Stimulated activated CD8-positive, alpha-beta memory T cell treated with anti-CD3 and anti-CD28 coated beads, Interleukin-4, amount 100 ng/mL, for 4 hours (primary cell): ENCODE results near the gene ALCAM.

Experiments
- DNase-seq, 2 donors: peaks; one replicate each; pipeline ENCODE4 v3.0.0-alpha.2; 2020; ENCODE audit warnings: low read depth in 2 of 2, low spot score in 1 of 2

Gene ALCAM

GRCh38 chr3:105483476-105483875 lies 116.8 kb downstream of the ALCAM start:
- DNase-seq, result no peak

GRCh38 chr3:105490045-105490444 lies 123.3 kb downstream of the ALCAM start:
- DNase-seq, result no peak

- no peak for DNase-seq
Observed at GRCh38 chr3:105493305-105493892, 126.7 kb downstream of the ALCAM start.

GRCh38 chr3:105495021-105495420 lies 128.3 kb downstream of the ALCAM start:
- DNase-seq, result no peak

- DNase-seq, result no peak
Observed at GRCh38 chr3:105496343-105496742, 129.6 kb downstream of the ALCAM start.

GRCh38 chr3:105497386-105497785 lies 130.7 kb downstream of the ALCAM start:
- no peak for DNase-seq

GRCh38 chr3:105499961-105500360 lies 133.3 kb downstream of the ALCAM start:
- no peak for DNase-seq

- DNase-seq, result no peak
Observed at GRCh38 chr3:105502333-105502732, 135.6 kb downstream of the ALCAM start.

GRCh38 chr3:105503191-105503593 lies 136.5 kb downstream of the ALCAM start:
- no peak for DNase-seq

GRCh38 chr3:105504440-105504951 lies 137.8 kb downstream of the ALCAM start:
- DNase-seq, result no peak

GRCh38 chr3:105505170-105505569 lies 138.5 kb downstream of the ALCAM start:
- no peak for DNase-seq

- no peak for DNase-seq
Observed at GRCh38 chr3:105511031-105511430, 144.3 kb downstream of the ALCAM start.

GRCh38 chr3:105512061-105512460 lies 145.4 kb downstream of the ALCAM start:
- DNase-seq, result no peak

- DNase-seq, result no peak
Observed at GRCh38 chr3:105513042-105513441, 146.3 kb downstream of the ALCAM start.

- DNase-seq, result no peak
Observed at GRCh38 chr3:105513886-105514285, 147.2 kb downstream of the ALCAM start.

GRCh38 chr3:105515372-105515771 lies 148.7 kb downstream of the ALCAM start:
- no peak for DNase-seq

- DNase-seq, result no peak
Observed at GRCh38 chr3:105516972-105517371, 150.3 kb downstream of the ALCAM start.

- no peak for DNase-seq
Observed at GRCh38 chr3:105518203-105518602, 151.5 kb downstream of the ALCAM start.

GRCh38 chr3:105518806-105519418 lies 152.2 kb downstream of the ALCAM start:
- DNase-seq, result no peak

- no peak for DNase-seq
Observed at GRCh38 chr3:105521770-105522169, 155.1 kb downstream of the ALCAM start.

- no peak for DNase-seq
Observed at GRCh38 chr3:105523501-105523900, 156.8 kb downstream of the ALCAM start.

GRCh38 chr3:105525531-105525930 lies 158.8 kb downstream of the ALCAM start:
- DNase-seq, result no peak
